ENCODE data around the gene SOWAHC. TPM values are rescaled to one million over a fixed set of nuclear protein-coding genes. Genes with fewer than 3 reads are reported as not detected.

Gene SOWAHC
- total RNA-seq, 1 donor from 2014 or later, result 20.8 TPM

DNA sequence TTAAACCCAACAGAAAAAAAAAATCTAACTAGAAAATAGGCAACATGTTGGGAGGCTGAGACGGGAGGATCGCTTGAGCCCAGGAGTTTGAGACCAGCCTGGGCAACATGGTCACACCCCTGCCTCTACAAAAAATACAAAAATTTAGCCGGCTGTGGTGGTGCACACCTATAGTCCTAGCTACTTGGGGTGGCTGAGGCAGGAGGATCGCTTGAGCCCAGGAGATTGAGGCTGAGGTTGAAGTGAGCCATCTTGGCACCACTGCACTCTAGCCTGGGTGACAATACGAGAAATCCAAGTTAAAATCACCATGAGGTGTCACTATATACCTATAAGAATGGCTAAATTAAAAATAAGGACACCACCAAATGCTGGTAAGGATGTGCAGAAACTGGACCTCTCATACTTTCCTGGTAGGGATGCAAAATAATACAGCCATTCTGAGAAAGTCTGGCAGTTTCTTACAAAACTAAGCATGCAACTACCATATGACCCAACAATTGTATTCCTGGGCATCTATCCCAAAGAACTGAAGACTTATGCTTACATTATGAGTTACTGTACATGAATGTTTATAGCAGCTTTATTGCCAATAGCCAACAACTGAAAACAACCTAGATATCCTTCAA lies 2.6 kb upstream of the SOWAHC start:
- DNase-seq (no peak), ATAC-seq (no peak)
- Histone ChIP-seq H3K4me1 (peaks cover 48% of the 10 kb centered on the region), H3K4me3 (peak overlapping the region; percentile 70), H3K27ac (no peak overlapping the region), H3K27me3 (ENCODE audit: low read depth) (no peaks in the 10 kb centered on the region), H3K9me3 (no peaks in the 10 kb centered on the region), H3K36me3 (no peaks in the 10 kb centered on the region)
- TF ChIP-seq, protein P1, sequence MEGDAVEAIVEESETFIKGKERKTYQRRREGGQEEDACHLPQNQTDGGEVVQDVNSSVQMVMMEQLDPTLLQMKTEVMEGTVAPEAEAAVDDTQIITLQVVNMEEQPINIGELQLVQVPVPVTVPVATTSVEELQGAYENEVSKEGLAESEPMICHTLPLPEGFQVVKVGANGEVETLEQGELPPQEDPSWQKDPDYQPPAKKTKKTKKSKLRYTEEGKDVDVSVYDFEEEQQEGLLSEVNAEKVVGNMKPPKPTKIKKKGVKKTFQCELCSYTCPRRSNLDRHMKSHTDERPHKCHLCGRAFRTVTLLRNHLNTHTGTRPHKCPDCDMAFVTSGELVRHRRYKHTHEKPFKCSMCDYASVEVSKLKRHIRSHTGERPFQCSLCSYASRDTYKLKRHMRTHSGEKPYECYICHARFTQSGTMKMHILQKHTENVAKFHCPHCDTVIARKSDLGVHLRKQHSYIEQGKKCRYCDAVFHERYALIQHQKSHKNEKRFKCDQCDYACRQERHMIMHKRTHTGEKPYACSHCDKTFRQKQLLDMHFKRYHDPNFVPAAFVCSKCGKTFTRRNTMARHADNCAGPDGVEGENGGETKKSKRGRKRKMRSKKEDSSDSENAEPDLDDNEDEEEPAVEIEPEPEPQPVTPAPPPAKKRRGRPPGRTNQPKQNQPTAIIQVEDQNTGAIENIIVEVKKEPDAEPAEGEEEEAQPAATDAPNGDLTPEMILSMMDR (IDR thresholded peaks at IDR 0.05), result no peak
- intact Hi-C loops (cut with DNase I), result no loop called here

DNA sequence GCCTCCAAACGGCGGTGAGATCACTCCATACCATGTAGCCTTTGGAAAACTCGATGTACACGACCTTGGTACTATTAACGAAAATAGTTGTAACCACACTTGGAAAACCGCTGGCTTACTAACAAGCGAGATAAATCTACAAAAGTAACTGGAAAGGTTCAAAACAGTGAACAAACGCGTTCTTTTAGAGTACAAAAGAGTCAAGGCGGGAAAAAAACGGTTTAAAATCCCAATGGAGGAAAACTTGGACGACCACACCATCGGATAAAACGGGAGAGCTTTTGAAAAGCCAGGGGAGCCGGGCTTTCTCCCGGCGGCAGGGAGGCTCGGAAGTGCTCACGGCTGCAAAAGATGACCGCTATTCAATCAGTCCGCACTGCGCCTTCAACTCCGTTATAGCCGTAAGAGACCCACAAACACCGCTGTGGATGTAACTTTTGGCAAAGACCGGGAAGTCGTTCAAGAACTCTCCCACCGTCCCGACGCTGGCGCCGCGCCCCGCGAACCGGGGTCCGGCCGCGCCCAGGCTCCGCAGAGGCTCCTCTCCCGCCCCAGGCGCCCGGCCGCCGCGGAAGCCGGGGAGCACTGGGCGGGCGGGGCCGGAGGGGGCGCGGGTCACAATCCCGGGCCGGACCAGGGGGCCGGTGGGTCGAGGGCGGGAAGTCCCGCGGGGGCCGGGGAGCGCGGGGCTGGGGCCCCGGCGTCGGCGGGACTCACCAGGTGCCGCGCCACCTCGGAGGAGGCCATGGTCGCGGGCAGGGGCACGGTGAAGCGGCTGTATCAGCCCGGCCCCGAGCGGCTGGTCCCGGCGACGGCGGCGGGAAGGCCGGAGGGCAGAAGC lies 863 bp upstream of the SOWAHC start:
- Histone ChIP-seq H3K4me1 (peaks cover 50% of the 10 kb centered on the region), H3K9me3 (no peaks in the 10 kb centered on the region), H3K4me3 (peak overlapping the region; percentile 70), H3K36me3 (no peaks in the 10 kb centered on the region), H3K27me3 (ENCODE audit: low read depth) (no peaks in the 10 kb centered on the region), H3K27ac (peak overlapping the region; percentile 95)
- TF ChIP-seq, protein P1 (IDR thresholded peaks at IDR 0.05), result no peak
- ATAC-seq (peak; percentile 68 to 70), DNase-seq (peak; percentile 75)
- intact Hi-C loops (cut with DNase I), result no loop called here

DNA sequence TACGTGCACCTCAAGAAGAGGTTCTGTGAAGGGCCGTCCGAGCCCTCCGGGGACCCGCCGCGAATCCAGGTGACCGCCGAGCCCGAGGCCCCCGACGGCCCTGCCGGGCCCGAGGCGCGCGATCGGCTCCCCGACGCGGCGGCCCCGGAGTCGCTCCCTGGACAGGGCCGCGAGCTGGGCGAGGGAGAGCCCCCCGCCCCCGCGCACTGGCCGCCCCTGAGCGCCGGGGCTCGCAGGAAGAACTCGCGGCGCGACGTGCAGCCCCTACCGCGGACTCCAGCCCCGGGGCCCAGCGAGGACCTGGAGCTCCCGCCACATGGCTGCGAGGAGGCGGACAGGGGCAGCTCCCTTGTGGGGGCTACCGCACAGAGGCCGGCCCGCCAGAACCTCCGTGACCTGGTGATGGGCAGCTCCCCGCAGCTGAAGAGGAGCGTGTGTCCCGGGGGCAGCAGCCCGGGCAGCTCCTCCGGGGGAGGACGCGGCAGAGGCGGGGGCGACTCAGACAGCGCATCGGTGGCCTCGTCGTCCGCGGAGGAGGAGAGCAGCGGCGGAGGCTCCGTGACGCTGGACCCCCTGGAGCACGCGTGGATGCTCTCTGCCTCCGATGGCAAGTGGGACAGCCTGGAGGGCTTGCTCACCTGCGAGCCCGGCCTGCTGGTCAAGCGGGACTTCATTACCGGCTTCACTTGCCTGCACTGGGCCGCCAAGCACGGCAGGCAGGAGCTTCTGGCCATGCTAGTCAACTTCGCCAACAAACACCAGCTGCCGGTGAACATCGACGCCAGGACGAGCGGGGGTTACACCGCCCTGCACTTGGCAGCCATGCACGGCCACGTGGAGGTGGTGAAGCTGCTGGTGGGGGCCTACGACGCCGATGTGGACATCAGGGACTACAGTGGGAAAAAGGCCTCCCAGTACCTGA lies 812 bp downstream of the SOWAHC start:
- intact Hi-C loops (cut with DNase I), result no loop called here
- peak overlapping the region; percentile 95 for H3K27ac ChIP-seq
- H3K4me3 ChIP-seq, result peak overlapping the region; percentile 70
- H3K9me3 ChIP-seq, result no peaks in the 10 kb centered on the region
- no peaks in the 10 kb centered on the region for H3K36me3 ChIP-seq
- ATAC-seq (peak in 1 of 2 donors; percentile 0), DNase-seq (peak; percentile 56)
- no peaks in the 10 kb centered on the region for H3K27me3 ChIP-seq (ENCODE audit: low read depth)
- H3K4me1 ChIP-seq, result peaks cover 40% of the 10 kb centered on the region
- TF ChIP-seq, protein P1 (IDR thresholded peaks at IDR 0.05), result no peak

DNA sequence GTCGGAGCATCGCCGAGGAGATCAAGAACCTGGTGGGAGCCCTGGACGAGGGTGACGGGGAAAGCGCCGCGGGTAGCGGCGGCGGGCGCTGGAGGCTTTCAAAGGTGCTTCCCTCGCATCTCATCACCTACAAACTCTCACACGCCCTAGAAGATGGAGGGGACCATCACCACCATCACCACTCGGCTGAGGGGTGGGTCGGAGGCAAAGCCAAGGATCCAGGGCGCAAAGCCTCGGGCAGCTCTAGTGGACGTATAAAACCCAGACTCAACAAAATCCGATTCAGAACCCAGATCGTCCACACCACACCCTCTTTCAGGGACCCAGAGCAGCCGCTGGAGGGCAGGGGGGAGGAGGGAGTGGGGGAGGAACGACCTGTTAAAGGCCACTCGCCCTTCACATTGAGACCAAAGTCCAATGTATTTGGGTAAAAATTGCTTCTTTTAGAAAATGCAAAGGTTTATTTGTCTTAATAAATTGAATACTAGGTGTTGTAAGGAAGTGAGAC lies 1.5 kb downstream of the SOWAHC start:
- no peaks in the 10 kb centered on the region for H3K27me3 ChIP-seq (ENCODE audit: low read depth)
- peaks cover 40% of the 10 kb centered on the region for H3K4me1 ChIP-seq
- TF ChIP-seq, protein P1 (IDR thresholded peaks at IDR 0.05), result no peak
- H3K4me3 ChIP-seq, result peak overlapping the region; percentile 70
- ATAC-seq (no peak), DNase-seq (no peak)
- intact Hi-C loops (cut with DNase I), result no loop called here
- no peaks in the 10 kb centered on the region for H3K36me3 ChIP-seq
- no peak overlapping the region for H3K27ac ChIP-seq
- no peaks in the 10 kb centered on the region for H3K9me3 ChIP-seq

DNA sequence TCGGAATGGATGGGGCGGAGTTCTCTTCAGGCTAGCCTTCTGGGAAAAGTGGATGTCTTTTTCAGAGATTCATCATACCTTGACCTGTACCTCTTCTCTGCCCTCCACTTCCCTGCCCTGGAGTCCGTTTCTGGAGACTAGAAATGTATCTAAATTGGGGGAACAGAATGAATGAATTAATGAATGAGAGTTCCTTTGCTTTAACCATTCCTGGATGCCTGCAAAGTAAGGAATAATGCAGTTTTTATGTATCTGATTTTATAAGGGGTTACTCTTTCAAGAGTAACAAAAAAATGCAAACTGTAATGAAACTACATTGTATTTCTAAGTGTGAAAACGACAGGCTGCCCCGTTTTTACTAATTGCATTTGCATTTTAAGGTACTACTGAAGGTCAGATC lies 2.0 kb downstream of the SOWAHC start:
- intact Hi-C loops (cut with DNase I), result no loop called here
- peaks cover 38% of the 10 kb centered on the region for H3K4me1 ChIP-seq
- no peak overlapping the region for H3K27ac ChIP-seq
- DNase-seq, result no peak
- TF ChIP-seq, protein P1 (IDR thresholded peaks at IDR 0.05), result no peak
- H3K4me3 ChIP-seq, result peak overlapping the region; percentile 70
- H3K27me3 ChIP-seq (ENCODE audit: low read depth), result no peaks in the 10 kb centered on the region
- H3K9me3 ChIP-seq, result no peaks in the 10 kb centered on the region
- no peaks in the 10 kb centered on the region for H3K36me3 ChIP-seq
- ATAC-seq, result no peak

Data from lower lobe of right lung (tissue), 2 donors.